ENCODE results near the gene ZFYVE9.
A peak's percentile ranks its signal among the peaks of the same experiment; 100 is the strongest.

The ZFYVE9 gene

DNA sequence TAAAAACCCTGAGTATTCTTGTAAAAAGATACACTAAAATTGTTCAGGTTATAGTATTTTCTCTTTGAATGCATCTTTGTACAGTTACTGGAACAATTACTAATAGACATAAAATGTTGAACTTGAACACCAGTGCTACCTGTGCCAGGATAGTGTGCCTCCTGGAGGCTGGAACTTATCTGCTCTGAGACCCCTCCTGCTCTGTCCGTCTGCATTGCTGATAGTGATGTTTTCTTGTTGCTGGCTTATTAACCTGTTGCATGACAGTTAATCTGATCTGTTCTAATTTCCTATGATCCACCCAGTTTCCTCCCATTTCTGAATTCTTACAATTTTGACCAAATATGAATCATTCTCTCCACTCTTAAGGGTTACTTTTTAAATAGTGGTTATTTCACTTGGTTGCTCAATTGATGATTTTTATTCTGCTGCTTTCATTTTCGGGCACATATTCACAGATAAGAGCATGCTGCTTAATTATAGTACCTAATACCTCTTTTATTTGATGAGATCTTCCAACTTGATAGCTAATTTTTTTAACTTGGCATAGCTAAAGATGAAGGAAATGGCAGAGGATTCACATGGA is 122.7 kb downstream of the ZFYVE9 start:
- Histone ChIP-seq H2BK5ac (ENCODE audit: low read depth, low read length, poor library complexity) (no peak overlapping the region), H3K4me3 (ENCODE audit: low read depth, low read length) (no peak overlapping the region), H3K79me1 (ENCODE audit: low read length) (no peaks in the 10 kb centered on the region), H3K9me3 (ENCODE audit: insufficient read depth, low read depth, low read length) (no peaks in the 10 kb centered on the region), H2BK12ac (ENCODE audit: low read length) (no peak overlapping the region), H3K23ac (ENCODE audit: low read length) (no peak overlapping the region), H2BK120ac (ENCODE audit: insufficient read depth, low read length, poor library complexity) (no peak overlapping the region), H3K79me2 (ENCODE audit: control insufficient read depth, insufficient read depth, low read length, poor library complexity) (no peaks in the 10 kb centered on the region), H3K4me2 (ENCODE audit: low read length) (no peak overlapping the region), H3K4ac (ENCODE audit: low read depth, low read length) (no peak overlapping the region), H2AK5ac (ENCODE audit: low read length) (no peak overlapping the region), H3K27ac (ENCODE audit: low read depth, low read length) (no peak overlapping the region), H2AFZ (ENCODE audit: insufficient read depth, low read length, poor library complexity) (no peak overlapping the region), H3K9ac (ENCODE audit: low read length) (no peak overlapping the region), H4K8ac (ENCODE audit: low read depth, low read length) (no peak overlapping the region), H3K18ac (ENCODE audit: low read length) (no peak overlapping the region), H3K4me1 (ENCODE audit: control insufficient read depth in 1 of 2, insufficient read depth in 2 of 2, low read length in 2 of 2) (peaks cover 2 to 5% of the 10 kb centered on the region in 2 experiments), H3K27me3 (ENCODE audit: insufficient read depth, low read length) (no peaks in the 10 kb centered on the region), H3K14ac (ENCODE audit: low read length) (no peak overlapping the region), H4K91ac (ENCODE audit: low read depth, low read length) (no peak overlapping the region), H4K12ac (ENCODE audit: low read depth, low read length) (no peak overlapping the region), H3K36me3 (ENCODE audit: control insufficient read depth in 1 of 2, insufficient read depth in 2 of 2, low read length in 2 of 2) (peaks cover 0 to 1% of the 10 kb centered on the region in 2 experiments)
- peak; percentile 45 to 60 for DNase-seq
- WGBS (ENCODE audit: extremely low coverage, insufficient coverage, insufficient read length) = no CpG with 5 or more reads among the region's 2 CpGs

DNA sequence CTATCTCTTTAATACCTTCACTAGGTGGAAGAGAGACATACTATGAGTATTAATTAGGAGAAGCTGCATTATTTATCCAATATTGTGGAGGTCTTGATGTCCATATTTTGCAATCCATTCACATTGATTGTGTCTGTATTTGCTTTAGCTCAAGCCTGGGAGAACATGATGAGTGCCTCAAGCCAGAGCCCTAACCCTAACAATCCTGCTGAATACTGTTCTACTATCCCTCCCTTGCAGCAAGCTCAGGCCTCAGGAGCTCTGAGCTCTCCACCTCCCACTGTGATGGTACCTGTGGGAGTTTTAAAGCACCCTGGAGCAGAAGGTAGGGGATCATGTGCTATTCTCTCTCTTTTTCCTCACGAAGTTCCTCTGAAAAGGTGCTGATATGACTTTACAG is 124.6 kb downstream of the ZFYVE9 start:
- Histone ChIP-seq H3K23ac (ENCODE audit: low read length) (no peak overlapping the region), H4K12ac (ENCODE audit: low read depth, low read length) (no peak overlapping the region), H3K4me1 (ENCODE audit: control insufficient read depth in 1 of 2, insufficient read depth in 2 of 2, low read length in 2 of 2) (peaks cover 2 to 5% of the 10 kb centered on the region in 2 experiments), H3K79me2 (ENCODE audit: control insufficient read depth, insufficient read depth, low read length, poor library complexity) (no peaks in the 10 kb centered on the region), H3K4me3 (ENCODE audit: low read depth, low read length) (no peak overlapping the region), H4K91ac (ENCODE audit: low read depth, low read length) (no peak overlapping the region), H3K36me3 (ENCODE audit: control insufficient read depth in 1 of 2, insufficient read depth in 2 of 2, low read length in 2 of 2) (peaks cover 0 to 1% of the 10 kb centered on the region in 2 experiments), H2BK5ac (ENCODE audit: low read depth, low read length, poor library complexity) (no peak overlapping the region), H3K4ac (ENCODE audit: low read depth, low read length) (no peak overlapping the region), H3K9ac (ENCODE audit: low read length) (no peak overlapping the region), H3K79me1 (ENCODE audit: low read length) (no peaks in the 10 kb centered on the region), H2AFZ (ENCODE audit: insufficient read depth, low read length, poor library complexity) (no peak overlapping the region), H3K14ac (ENCODE audit: low read length) (no peak overlapping the region), H2BK120ac (ENCODE audit: insufficient read depth, low read length, poor library complexity) (no peak overlapping the region), H3K18ac (ENCODE audit: low read length) (no peak overlapping the region), H2AK5ac (ENCODE audit: low read length) (no peak overlapping the region), H3K27ac (ENCODE audit: low read depth, low read length) (no peak overlapping the region), H2BK12ac (ENCODE audit: low read length) (no peak overlapping the region), H3K27me3 (ENCODE audit: insufficient read depth, low read length) (no peaks in the 10 kb centered on the region), H3K9me3 (ENCODE audit: insufficient read depth, low read depth, low read length) (no peaks in the 10 kb centered on the region), H4K8ac (ENCODE audit: low read depth, low read length) (no peak overlapping the region), H3K4me2 (ENCODE audit: low read length) (no peak overlapping the region)
- DNase-seq = no peak
- no CpG with 5 or more reads among the region's 1 CpG for WGBS (ENCODE audit: extremely low coverage, insufficient coverage, insufficient read length)

- no peak overlapping the region for H3K27ac ChIP-seq (ENCODE audit: low read depth, low read length)
- no peak overlapping the region for H4K91ac ChIP-seq (ENCODE audit: low read depth, low read length)
- no peak overlapping the region for H2BK120ac ChIP-seq (ENCODE audit: insufficient read depth, low read length, poor library complexity)
- peak overlapping the region; percentile 28 for H4K8ac ChIP-seq (ENCODE audit: low read depth, low read length)
- peak; percentile 30 to 58 for DNase-seq
- H2BK5ac ChIP-seq (ENCODE audit: low read depth, low read length, poor library complexity) = no peak overlapping the region
- no peaks in the 10 kb centered on the region for H3K9me3 ChIP-seq (ENCODE audit: insufficient read depth, low read depth, low read length)
- no peak overlapping the region for H3K4ac ChIP-seq (ENCODE audit: low read depth, low read length)
- no peak overlapping the region for H3K23ac ChIP-seq (ENCODE audit: low read length)
- H2BK12ac ChIP-seq (ENCODE audit: low read length) = no peak overlapping the region
- H3K79me1 ChIP-seq (ENCODE audit: low read length) = no peaks in the 10 kb centered on the region
- H4K12ac ChIP-seq (ENCODE audit: low read depth, low read length) = no peak overlapping the region
- WGBS (ENCODE audit: extremely low coverage, insufficient coverage, insufficient read length) = no CpG with 5 or more reads among the region's 3 CpGs
- H3K79me2 ChIP-seq (ENCODE audit: control insufficient read depth, insufficient read depth, low read length, poor library complexity) = no peaks in the 10 kb centered on the region
- H3K9ac ChIP-seq (ENCODE audit: low read length) = no peak overlapping the region
- no peaks in the 10 kb centered on the region for H3K27me3 ChIP-seq (ENCODE audit: insufficient read depth, low read length)
- no peak overlapping the region for H3K18ac ChIP-seq (ENCODE audit: low read length)
- peak overlapping the region; percentile 16 for H3K4me2 ChIP-seq (ENCODE audit: low read length)
- peaks cover 0 to 1% of the 10 kb centered on the region in 2 experiments for H3K36me3 ChIP-seq (ENCODE audit: control insufficient read depth in 1 of 2, insufficient read depth in 2 of 2, low read length in 2 of 2)
- H2AFZ ChIP-seq (ENCODE audit: insufficient read depth, low read length, poor library complexity) = no peak overlapping the region
- H3K4me1 ChIP-seq (ENCODE audit: control insufficient read depth in 1 of 2, insufficient read depth in 2 of 2, low read length in 2 of 2) = peaks cover 2 to 5% of the 10 kb centered on the region in 2 experiments
- no peak overlapping the region for H3K4me3 ChIP-seq (ENCODE audit: low read depth, low read length)
- H3K14ac ChIP-seq (ENCODE audit: low read length) = no peak overlapping the region
- no peak overlapping the region for H2AK5ac ChIP-seq (ENCODE audit: low read length)
Observed at GRCh38 chr1:52268372-52268771, 126.5 kb downstream of the ZFYVE9 start.

DNA sequence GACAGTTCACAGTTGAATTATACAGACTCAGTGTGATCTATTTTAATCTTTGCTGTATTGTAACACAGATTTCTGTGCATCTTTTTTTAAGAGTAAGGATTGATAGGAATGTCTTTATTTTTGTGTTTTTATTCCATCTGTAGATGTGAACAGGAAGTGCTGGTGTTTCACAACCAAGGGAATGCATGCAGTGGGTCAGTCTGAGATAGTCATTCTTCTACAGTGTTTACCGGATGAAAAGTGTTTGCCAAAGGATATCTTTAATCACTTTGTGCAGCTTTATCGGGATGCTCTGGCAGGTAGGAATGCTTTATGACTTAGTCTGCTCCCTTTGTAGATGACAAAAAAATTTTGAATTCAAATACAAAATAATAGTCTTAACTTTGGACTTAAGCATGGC is 139.6 kb downstream of the ZFYVE9 start:
- H3K9ac ChIP-seq (ENCODE audit: low read length) = no peak overlapping the region
- H3K4ac ChIP-seq (ENCODE audit: low read depth, low read length) = no peak overlapping the region
- no CpG with 5 or more reads among the region's 2 CpGs for WGBS (ENCODE audit: extremely low coverage, insufficient coverage, insufficient read length)
- H2BK5ac ChIP-seq (ENCODE audit: low read depth, low read length, poor library complexity) = no peak overlapping the region
- H4K91ac ChIP-seq (ENCODE audit: low read depth, low read length) = no peak overlapping the region
- H4K12ac ChIP-seq (ENCODE audit: low read depth, low read length) = no peak overlapping the region
- H3K4me3 ChIP-seq (ENCODE audit: low read depth, low read length) = no peak overlapping the region
- no peak overlapping the region for H4K8ac ChIP-seq (ENCODE audit: low read depth, low read length)
- no peaks in the 10 kb centered on the region for H3K79me1 ChIP-seq (ENCODE audit: low read length)
- H3K4me1 ChIP-seq (ENCODE audit: control insufficient read depth in 1 of 2, insufficient read depth in 2 of 2, low read length in 2 of 2) = no peaks in the 10 kb centered on the region
- no peak overlapping the region for H2BK120ac ChIP-seq (ENCODE audit: insufficient read depth, low read length, poor library complexity)
- no peak overlapping the region for H2AK5ac ChIP-seq (ENCODE audit: low read length)
- no peak overlapping the region for H3K18ac ChIP-seq (ENCODE audit: low read length)
- H3K4me2 ChIP-seq (ENCODE audit: low read length) = no peak overlapping the region
- no peak overlapping the region for H3K14ac ChIP-seq (ENCODE audit: low read length)
- DNase-seq = peak in 1 of 2 donors; percentile 58
- no peaks in the 10 kb centered on the region for H3K27me3 ChIP-seq (ENCODE audit: insufficient read depth, low read length)
- no peaks in the 10 kb centered on the region for H3K36me3 ChIP-seq (ENCODE audit: control insufficient read depth in 1 of 2, insufficient read depth in 2 of 2, low read length in 2 of 2)
- H2BK12ac ChIP-seq (ENCODE audit: low read length) = no peak overlapping the region
- H3K23ac ChIP-seq (ENCODE audit: low read length) = no peak overlapping the region
- H3K79me2 ChIP-seq (ENCODE audit: control insufficient read depth, insufficient read depth, low read length, poor library complexity) = no peaks in the 10 kb centered on the region
- H2AFZ ChIP-seq (ENCODE audit: insufficient read depth, low read length, poor library complexity) = no peak overlapping the region
- H3K9me3 ChIP-seq (ENCODE audit: insufficient read depth, low read depth, low read length) = no peaks in the 10 kb centered on the region
- H3K27ac ChIP-seq (ENCODE audit: low read depth, low read length) = no peak overlapping the region

All from trophoblast cell (in vitro differentiated cells and primary cell).